Adrenal gland (tissue), 5 donors: Measurements from ENCODE around the gene PTPN18.

Source experiments
- CTCF ChIP-seq, 6 experiments: fragments of 450-650 bp in 4 of 6; fragments of 200-600 bp in 2 of 6; sonication (generic) in 1 of 6; IDR thresholded peaks; 1 replicate in 5 of 6; 2 replicates in 1 of 6; pipeline versions ENCODE4 v1.5.1 to v1.8.0; 2016 to 2021; ENCODE audit warnings: antibody characterized with exemption in 6 of 6, mild to moderate bottlenecking in 2 of 6, moderate library complexity in 1 of 6
- POLR2A ChIP-seq, 2 donors: fragments of 450-650 bp; IDR thresholded peaks; one replicate each; pipeline ENCODE4 v1.6.1; 2017; ENCODE audit warnings: antibody characterized with exemption in 2 of 2, mild to moderate bottlenecking in 2 of 2, moderate library complexity in 1 of 2
- donor health status: DM: no; HTN: no; CAD: no.

- TF ChIP-seq CTCF (IDR thresholded peaks at IDR 0.05) (peak in 5 of 6 experiments; percentile 25 to 68 (median 61)), POLR2A (IDR thresholded peaks at IDR 0.05) (peak; percentile 83 to 84)
Observed at GRCh38 chr2:130355578-130356431, at the start of gene PTPN18.
